Vagina (tissue), 2 donors: ENCODE measurements around the gene TENM4. TPM values are rescaled to one million over a fixed set of nuclear protein-coding genes. Genes with fewer than 3 reads are reported as not detected.
"Not testable (repeated sequence)": the region's sequence is repeated elsewhere in the genome, so short reads cannot be mapped to it uniquely, and the experiment has no call there.

Source experiments
- DNase-seq, 2 donors: peaks; one replicate each; pipeline ENCODE4 v3.0.0-alpha.2; 2017; ENCODE audit errors: extremely low spot score in 2 of 2
- H3K27ac ChIP-seq: fragments of 200-600 bp; sonication (generic); one replicate; pipeline ENCODE4 v1.5.1; 2019
- H3K27me3 ChIP-seq: fragments of 200-600 bp; sonication (generic); one replicate; pipeline ENCODE4 v1.5.1; 2019
- H3K36me3 ChIP-seq, 2 donors: fragments of 200-600 bp; sonication (generic); one replicate each; pipeline ENCODE4 v1.5.1; 2017 to 2019
- H3K4me1 ChIP-seq: fragments of 200-600 bp; sonication (generic); one replicate; pipeline ENCODE4 v1.5.1; 2019
- H3K4me3 ChIP-seq, 2 donors: fragments of 200-600 bp; sonication (generic); 1 replicate in 1 of 2; 2 replicates in 1 of 2; pipeline ENCODE4 v1.5.1; 2016 to 2019
- H3K9me3 ChIP-seq: fragments of 200-600 bp; sonication (generic); one replicate; pipeline ENCODE4 v1.5.1; 2019
- POLR2A ChIP-seq, 2 donors: fragments of 450-650 bp; IDR thresholded peaks; one replicate each; pipeline ENCODE4 v1.6.1; 2017; ENCODE audit warnings: antibody characterized with exemption in 2 of 2, mild to moderate bottlenecking in 2 of 2, moderate library complexity in 2 of 2
- POLR2AphosphoS5 ChIP-seq, 2 donors: sonication (generic); formaldehyde crosslinking; IDR thresholded peaks; one replicate each; pipeline ENCODE4 v1.9.0; 2017; ENCODE audit warnings: antibody characterized with exemption in 2 of 2, mild to moderate bottlenecking in 2 of 2, low read depth in 1 of 2; ENCODE audit not compliant: insufficient read depth in 1 of 2
- intact Hi-C: fragments of 100-400 bp; cut with DNase I; formaldehyde crosslinking; loops from one replicate; pipeline ENCODE4 v1.15.1; 2023
- total RNA-seq: library from RNA; depleted of rRNA; stranded (reverse); fragments of >200 nt; gene quantifications from one replicate; pipeline ENCODE4 v1.2.3, GENCODE V29; 2016
- TF ChIP-seq, protein P1 (sequence below), 3 experiments: fragments of 450-650 bp in 2 of 3; fragments of 200-600 bp in 1 of 3; sonication (generic) in 1 of 3; IDR thresholded peaks; one replicate each; pipeline ENCODE4 v1.5.1; 2017 to 2019; ENCODE audit warnings: antibody characterized with exemption in 3 of 3, mild to moderate bottlenecking in 2 of 3, moderate library complexity in 2 of 3

The TENM4 gene
- total RNA-seq, 1 donor from 2014 or later = 12.5 TPM

DNA sequence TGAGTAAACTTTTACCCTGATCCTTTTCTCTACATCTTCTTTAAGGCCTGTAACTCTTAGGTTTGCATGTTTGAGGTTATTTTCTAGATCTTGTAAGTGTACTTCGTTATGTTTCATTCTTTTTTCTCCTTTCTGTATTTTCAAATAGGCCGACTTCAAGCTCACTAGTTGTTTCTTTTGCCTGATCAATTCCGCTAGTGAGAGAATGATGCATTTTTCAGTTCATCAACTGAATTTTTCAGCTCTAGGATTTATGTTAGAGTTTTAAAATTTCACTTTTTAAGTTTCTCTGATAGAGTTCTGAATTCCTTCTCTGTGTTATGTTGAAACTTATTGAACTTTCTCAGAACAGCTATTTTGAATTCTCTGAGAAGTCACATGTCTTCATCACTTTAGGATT lies 810.7 kb downstream of the TENM4 start:
- no peak overlapping the region for H3K4me3 ChIP-seq
- intact Hi-C loops = no loop called here
- no peaks in the 10 kb centered on the region for H3K36me3 ChIP-seq
- peaks cover 3% of the 10 kb centered on the region for H3K9me3 ChIP-seq
- DNase-seq = no peak
- H3K27ac ChIP-seq = no peak overlapping the region
- H3K4me1 ChIP-seq = no peaks in the 10 kb centered on the region
- TF ChIP-seq POLR2AphosphoS5 (IDR thresholded peaks at IDR 0.05; ENCODE audit: insufficient read depth in 1 of 2, low read depth in 1 of 2) = no peak
- TF ChIP-seq, protein P1, sequence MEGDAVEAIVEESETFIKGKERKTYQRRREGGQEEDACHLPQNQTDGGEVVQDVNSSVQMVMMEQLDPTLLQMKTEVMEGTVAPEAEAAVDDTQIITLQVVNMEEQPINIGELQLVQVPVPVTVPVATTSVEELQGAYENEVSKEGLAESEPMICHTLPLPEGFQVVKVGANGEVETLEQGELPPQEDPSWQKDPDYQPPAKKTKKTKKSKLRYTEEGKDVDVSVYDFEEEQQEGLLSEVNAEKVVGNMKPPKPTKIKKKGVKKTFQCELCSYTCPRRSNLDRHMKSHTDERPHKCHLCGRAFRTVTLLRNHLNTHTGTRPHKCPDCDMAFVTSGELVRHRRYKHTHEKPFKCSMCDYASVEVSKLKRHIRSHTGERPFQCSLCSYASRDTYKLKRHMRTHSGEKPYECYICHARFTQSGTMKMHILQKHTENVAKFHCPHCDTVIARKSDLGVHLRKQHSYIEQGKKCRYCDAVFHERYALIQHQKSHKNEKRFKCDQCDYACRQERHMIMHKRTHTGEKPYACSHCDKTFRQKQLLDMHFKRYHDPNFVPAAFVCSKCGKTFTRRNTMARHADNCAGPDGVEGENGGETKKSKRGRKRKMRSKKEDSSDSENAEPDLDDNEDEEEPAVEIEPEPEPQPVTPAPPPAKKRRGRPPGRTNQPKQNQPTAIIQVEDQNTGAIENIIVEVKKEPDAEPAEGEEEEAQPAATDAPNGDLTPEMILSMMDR (IDR thresholded peaks at IDR 0.05) = no peak
- no peak for TF ChIP-seq POLR2A (IDR thresholded peaks at IDR 0.05)
- no peaks in the 10 kb centered on the region for H3K27me3 ChIP-seq

DNA sequence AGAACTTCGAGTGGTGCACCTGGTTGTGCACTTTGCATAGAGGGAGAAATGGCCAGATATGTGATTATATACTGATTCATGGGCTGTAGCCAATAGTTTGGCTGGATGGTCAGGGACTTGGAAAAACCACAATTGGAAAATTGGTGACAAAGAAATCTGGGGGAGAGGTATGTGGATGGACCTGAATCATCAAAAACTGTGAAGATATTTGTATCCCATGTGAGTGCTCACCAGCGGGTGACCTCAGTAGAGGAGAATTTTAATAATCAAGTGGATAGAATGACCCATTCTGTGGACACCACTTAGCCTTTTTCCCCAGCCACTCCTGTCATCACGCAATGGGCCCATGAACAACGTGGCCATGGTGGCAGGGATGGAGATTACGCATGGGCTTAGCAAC lies 818.2 kb downstream of the TENM4 start:
- Histone ChIP-seq H3K4me3 (no peak overlapping the region), H3K27me3 (no peaks in the 10 kb centered on the region), H3K4me1 (no peaks in the 10 kb centered on the region), H3K27ac (no peak overlapping the region), H3K36me3 (no peaks in the 10 kb centered on the region), H3K9me3 (no peaks in the 10 kb centered on the region)
- TF ChIP-seq POLR2AphosphoS5 (IDR thresholded peaks at IDR 0.05; ENCODE audit: insufficient read depth in 1 of 2, low read depth in 1 of 2) = no peak
- TF ChIP-seq POLR2A (IDR thresholded peaks at IDR 0.05) = no peak
- TF ChIP-seq, protein P1 (IDR thresholded peaks at IDR 0.05) = no peak
- intact Hi-C loops = no loop called here
- DNase-seq = no peak

DNA sequence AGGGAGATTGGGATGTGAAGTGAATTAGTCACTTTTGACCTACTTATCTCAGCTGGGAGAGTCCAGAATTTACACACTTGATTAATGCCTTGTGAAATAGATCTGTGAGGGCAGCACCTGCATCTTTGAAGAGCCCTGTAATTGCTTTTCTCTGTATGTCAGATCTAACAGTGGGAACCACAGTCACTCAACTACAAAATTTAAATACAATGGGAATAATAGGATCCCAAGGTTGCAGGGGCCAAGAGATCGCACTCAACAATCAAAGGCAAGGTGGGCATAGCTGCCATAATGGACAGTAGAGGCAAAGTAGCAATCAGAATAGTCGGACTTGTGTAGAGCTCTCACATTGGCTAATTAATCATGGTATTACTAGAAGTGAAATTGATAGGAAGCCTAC lies 820.7 kb downstream of the TENM4 start:
- TF ChIP-seq POLR2AphosphoS5 (IDR thresholded peaks at IDR 0.05; ENCODE audit: insufficient read depth in 1 of 2, low read depth in 1 of 2) = no peak
- H3K4me1 ChIP-seq = no peaks in the 10 kb centered on the region
- no peak overlapping the region for H3K27ac ChIP-seq
- H3K27me3 ChIP-seq = no peaks in the 10 kb centered on the region
- H3K4me3 ChIP-seq = no peak overlapping the region
- DNase-seq = no peak
- intact Hi-C loops = no loop called here
- H3K9me3 ChIP-seq = no peaks in the 10 kb centered on the region
- no peaks in the 10 kb centered on the region for H3K36me3 ChIP-seq

DNA sequence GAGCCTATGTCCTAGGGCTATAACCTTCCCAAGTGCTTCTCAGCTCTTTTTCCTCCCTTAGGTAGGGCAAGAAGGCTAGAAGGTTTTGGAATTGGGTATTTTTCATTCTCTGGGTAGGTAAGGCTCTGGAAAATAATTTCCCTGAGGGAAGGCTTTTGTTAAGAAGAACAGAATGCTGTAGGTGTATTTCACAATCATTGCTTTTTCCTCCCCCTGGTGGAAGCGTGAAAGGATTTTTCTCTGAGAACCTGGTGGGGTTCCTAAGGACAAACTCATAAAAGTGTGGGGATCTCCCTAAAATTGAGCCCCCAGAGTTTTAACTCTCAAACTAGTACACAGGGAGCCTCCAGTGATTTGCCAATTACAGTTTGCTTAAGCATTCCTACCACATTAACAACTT lies 825.1 kb downstream of the TENM4 start:
- H3K36me3 ChIP-seq = no peaks in the 10 kb centered on the region
- no peak for TF ChIP-seq POLR2AphosphoS5 (IDR thresholded peaks at IDR 0.05; ENCODE audit: insufficient read depth in 1 of 2, low read depth in 1 of 2)
- no peaks in the 10 kb centered on the region for H3K9me3 ChIP-seq
- H3K4me1 ChIP-seq = no peaks in the 10 kb centered on the region
- no peak for DNase-seq
- H3K27me3 ChIP-seq = no peaks in the 10 kb centered on the region
- H3K27ac ChIP-seq = no peak overlapping the region
- intact Hi-C loops = no loop called here
- H3K4me3 ChIP-seq = no peak overlapping the region

DNA sequence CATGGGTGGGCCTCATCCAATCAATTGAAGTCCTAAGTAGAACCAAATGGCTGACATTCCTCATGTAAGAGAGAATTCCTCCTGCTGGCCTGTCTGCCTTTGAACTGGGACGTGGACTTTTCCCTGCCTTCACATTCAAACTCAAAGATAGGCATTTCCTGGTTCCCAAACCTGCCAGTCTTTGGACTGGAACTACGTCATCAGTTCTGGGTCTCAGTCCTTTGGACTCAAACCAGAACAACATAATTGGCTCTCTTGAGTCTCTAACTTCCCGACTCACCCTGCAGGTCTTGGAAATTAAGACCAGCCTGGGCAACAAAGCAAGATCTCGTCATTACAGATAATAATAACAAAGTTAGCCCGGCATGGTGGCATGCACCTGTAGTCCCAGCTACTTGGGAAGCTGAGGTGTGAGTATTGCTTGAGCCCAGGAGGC lies 827.4 kb downstream of the TENM4 start:
- Histone ChIP-seq H3K4me1 (no peaks in the 10 kb centered on the region), H3K27ac (no peak overlapping the region), H3K4me3 (no peak overlapping the region), H3K9me3 (no peaks in the 10 kb centered on the region), H3K36me3 (no peaks in the 10 kb centered on the region), H3K27me3 (no peaks in the 10 kb centered on the region)
- intact Hi-C loops = no loop called here
- DNase-seq = no peak
- TF ChIP-seq POLR2AphosphoS5 (IDR thresholded peaks at IDR 0.05; ENCODE audit: insufficient read depth in 1 of 2, low read depth in 1 of 2) = no peak
- TF ChIP-seq POLR2A (IDR thresholded peaks at IDR 0.05) = no peak
- TF ChIP-seq, protein P1 (IDR thresholded peaks at IDR 0.05) = no peak

DNA sequence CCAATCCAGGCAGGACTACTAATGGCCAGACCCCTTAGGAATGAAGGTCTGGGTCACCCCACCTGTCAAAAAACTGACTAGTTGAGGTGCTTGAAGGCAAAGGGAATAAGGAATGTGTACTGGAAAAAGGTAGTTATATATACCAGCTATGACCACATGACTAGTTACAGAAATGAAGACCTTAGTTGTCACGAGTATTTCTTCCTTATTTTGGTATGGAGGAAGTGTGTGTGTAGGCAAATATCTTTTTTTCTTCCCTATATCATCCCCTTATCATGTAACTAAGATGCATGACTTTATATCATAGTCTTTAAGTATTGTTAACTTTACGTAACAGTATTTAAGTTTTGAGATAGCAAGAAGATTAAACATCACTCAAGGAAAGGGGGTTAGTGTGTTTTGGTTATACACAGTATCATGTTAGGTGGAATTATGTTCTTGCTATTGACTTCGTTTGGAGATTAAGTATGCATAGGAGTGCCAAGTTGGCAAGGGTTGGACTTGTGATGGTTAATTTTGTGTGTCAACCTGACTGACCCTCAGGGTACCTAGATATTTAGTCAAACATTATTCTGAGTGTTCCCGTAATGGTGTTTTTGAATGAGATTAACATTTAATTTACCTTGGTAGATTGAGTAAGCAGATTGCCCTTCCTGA lies 828.0 kb downstream of the TENM4 start:
- H3K27me3 ChIP-seq = no peaks in the 10 kb centered on the region
- DNase-seq = no peak
- intact Hi-C loops = no loop called here
- H3K4me3 ChIP-seq = no peak overlapping the region
- no peaks in the 10 kb centered on the region for H3K9me3 ChIP-seq
- TF ChIP-seq, protein P1 (IDR thresholded peaks at IDR 0.05) = no peak
- no peak for TF ChIP-seq POLR2A (IDR thresholded peaks at IDR 0.05)
- no peak for TF ChIP-seq POLR2AphosphoS5 (IDR thresholded peaks at IDR 0.05; ENCODE audit: insufficient read depth in 1 of 2, low read depth in 1 of 2)
- no peaks in the 10 kb centered on the region for H3K36me3 ChIP-seq
- H3K27ac ChIP-seq = no peak overlapping the region
- no peaks in the 10 kb centered on the region for H3K4me1 ChIP-seq

DNA sequence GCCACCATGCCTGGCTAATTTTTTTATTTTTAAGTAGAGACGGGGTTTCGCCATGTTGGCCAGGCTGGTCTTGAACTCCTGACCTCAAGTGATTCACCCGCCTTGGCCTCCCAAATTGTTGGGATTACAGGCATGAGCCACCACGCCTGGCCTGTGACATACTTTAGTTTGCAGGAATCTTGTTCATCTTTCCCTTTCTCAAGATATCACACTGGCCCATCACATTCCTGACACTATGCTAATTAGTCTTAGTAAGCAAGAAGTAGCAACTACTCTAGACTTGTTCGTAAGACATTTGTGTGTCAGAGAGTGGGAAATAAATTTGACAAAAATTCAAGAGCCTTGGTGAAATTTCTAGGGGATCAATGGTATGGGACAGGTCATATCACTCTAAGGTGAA lies 831.5 kb downstream of the TENM4 start:
- H3K27ac ChIP-seq, H3K9me3 ChIP-seq, H3K4me1 ChIP-seq, intact Hi-C loops, H3K36me3 ChIP-seq, H3K27me3 ChIP-seq, DNase-seq, H3K4me3 ChIP-seq: not testable (repeated sequence)
